Mesodermal cell (in vitro differentiated cells): ENCODE results near the gene TRRAP.

Experiments used
- H3K27ac ChIP-seq: 2 replicates; pipeline ENCODE4 v1.7.0; 2013; ENCODE audit warnings: mild to moderate bottlenecking, low read depth, low read length, moderate library complexity; ENCODE audit not compliant: severe bottlenecking
- H3K36me3 ChIP-seq: 2 replicates; pipeline ENCODE4 v1.7.1; 2013; ENCODE audit warnings: mild to moderate bottlenecking, low read length, moderate library complexity; ENCODE audit not compliant: control insufficient read depth, insufficient read depth
- H3K4me1 ChIP-seq: one replicate; pipeline ENCODE4 v1.7.1; 2013; ENCODE audit warnings: mild to moderate bottlenecking, low read length; ENCODE audit not compliant: insufficient read depth, control insufficient read depth, poor library complexity, severe bottlenecking
- H3K4me3 ChIP-seq: 2 replicates; pipeline ENCODE4 v1.7.0; 2013; ENCODE audit warnings: low read length, control low read depth, mild to moderate bottlenecking; ENCODE audit not compliant: insufficient read depth, poor library complexity, severe bottlenecking; ENCODE audit errors: extremely low read depth
- H3K9me3 ChIP-seq: 2 replicates; pipeline ENCODE4 v1.7.1; 2013; ENCODE audit warnings: mild to moderate bottlenecking, low read length, moderate library complexity; ENCODE audit not compliant: control insufficient read depth
- WGBS, 2 experiments: methylation state at CpG; one replicate each; pipeline ENCODE4 v1.1.5; 2013; ENCODE audit warnings: missing lambda C conversion rate in 2 of 2; ENCODE audit not compliant: insufficient coverage in 2 of 2; 5-methylcytosine and 5-hydroxymethylcytosine counted together

The TRRAP gene

DNA sequence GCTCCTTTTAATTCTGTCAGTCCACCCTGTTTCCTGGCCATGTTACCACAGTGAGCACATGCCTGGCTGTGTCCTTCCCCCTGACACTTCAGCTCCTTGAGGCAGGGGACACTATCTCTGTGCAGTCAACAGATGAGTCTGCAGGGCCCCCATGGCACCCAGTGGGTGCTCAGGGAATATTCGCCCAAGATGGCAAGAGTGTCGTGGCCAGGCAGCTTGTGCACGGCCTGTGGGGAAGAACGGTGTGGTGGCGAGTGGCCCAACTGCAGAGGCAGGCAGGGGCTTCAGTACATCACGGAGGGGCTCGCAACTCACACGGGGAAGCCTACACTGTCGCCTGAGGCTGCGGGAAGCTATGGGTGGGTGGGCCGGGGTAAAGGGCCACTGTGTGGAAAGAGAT is 91.1 kb downstream of the TRRAP start:
- no peak overlapping the region for H3K4me3 ChIP-seq
- 96 to 98% methylated on average over 10 to 11 of the region's 11 CpGs for WGBS, 2 experiments
- H3K9me3 ChIP-seq = no peaks in the 10 kb centered on the region
- H3K4me1 ChIP-seq = no peaks in the 10 kb centered on the region
- peaks cover 97% of the 10 kb centered on the region for H3K36me3 ChIP-seq
- H3K27ac ChIP-seq = no peak overlapping the region

GRCh38 chr7:98970016-98970615 is 91.8 kb downstream of the TRRAP start:
- no peak overlapping the region for H3K27ac ChIP-seq
- no peaks in the 10 kb centered on the region for H3K4me1 ChIP-seq
- no peaks in the 10 kb centered on the region for H3K9me3 ChIP-seq
- no peak overlapping the region for H3K4me3 ChIP-seq
- peaks cover 97% of the 10 kb centered on the region for H3K36me3 ChIP-seq
- 96 to 98% methylated on average over 19 to 24 of the region's 24 CpGs for WGBS, 2 experiments

DNA sequence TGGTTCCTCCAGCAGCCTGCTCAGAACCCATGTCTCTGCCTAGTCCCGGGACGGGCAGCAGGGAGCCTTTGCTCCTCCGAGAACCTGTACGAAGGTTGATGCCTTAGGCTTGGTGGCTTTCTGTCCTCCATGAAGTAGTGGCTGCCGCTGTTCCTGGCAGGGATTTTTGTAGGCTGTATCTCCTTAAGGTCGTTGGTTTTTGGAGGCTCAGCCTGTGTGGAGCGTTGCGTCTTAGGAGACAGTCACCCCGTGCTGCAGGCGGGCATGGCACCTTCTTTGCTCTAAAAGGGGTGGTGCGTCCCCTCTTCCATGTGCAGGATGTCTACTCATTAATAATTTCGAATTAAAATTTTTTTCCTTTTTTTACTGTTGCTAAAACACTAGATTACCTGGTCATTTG is 92.5 kb downstream of the TRRAP start:
- peaks cover 97% of the 10 kb centered on the region for H3K36me3 ChIP-seq
- H3K27ac ChIP-seq = no peak overlapping the region
- no peak overlapping the region for H3K4me3 ChIP-seq
- 97 to 100% methylated on average over 7 to 10 of the region's 12 CpGs for WGBS, 2 experiments
- no peaks in the 10 kb centered on the region for H3K4me1 ChIP-seq
- H3K9me3 ChIP-seq = no peaks in the 10 kb centered on the region

DNA sequence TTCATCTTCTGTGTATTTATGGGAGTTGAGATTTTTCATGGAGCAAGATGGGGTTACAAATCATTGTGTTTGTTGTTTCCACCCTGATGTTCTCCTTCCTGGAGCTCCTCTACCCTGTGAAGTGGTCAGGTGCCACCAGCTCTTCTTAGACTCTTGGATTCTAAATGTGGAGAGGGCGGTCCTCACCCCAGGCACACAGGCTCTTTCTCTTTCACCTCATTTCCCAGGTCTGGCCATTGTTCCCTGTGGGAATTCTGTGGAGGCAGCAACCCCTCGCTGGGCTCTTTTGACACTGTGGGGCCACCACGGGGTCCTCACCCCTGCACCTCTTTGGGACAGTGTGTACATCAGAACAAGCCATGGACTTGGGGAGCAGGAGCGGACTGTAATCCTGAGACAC is 95.9 kb downstream of the TRRAP start:
- peaks cover 97% of the 10 kb centered on the region for H3K36me3 ChIP-seq
- H3K9me3 ChIP-seq = no peaks in the 10 kb centered on the region
- H3K4me3 ChIP-seq = no peak overlapping the region
- no peak overlapping the region for H3K27ac ChIP-seq
- WGBS, 2 experiments = 88 to 98% methylated on average over 3 to 4 of the region's 4 CpGs
- H3K4me1 ChIP-seq = no peaks in the 10 kb centered on the region

DNA sequence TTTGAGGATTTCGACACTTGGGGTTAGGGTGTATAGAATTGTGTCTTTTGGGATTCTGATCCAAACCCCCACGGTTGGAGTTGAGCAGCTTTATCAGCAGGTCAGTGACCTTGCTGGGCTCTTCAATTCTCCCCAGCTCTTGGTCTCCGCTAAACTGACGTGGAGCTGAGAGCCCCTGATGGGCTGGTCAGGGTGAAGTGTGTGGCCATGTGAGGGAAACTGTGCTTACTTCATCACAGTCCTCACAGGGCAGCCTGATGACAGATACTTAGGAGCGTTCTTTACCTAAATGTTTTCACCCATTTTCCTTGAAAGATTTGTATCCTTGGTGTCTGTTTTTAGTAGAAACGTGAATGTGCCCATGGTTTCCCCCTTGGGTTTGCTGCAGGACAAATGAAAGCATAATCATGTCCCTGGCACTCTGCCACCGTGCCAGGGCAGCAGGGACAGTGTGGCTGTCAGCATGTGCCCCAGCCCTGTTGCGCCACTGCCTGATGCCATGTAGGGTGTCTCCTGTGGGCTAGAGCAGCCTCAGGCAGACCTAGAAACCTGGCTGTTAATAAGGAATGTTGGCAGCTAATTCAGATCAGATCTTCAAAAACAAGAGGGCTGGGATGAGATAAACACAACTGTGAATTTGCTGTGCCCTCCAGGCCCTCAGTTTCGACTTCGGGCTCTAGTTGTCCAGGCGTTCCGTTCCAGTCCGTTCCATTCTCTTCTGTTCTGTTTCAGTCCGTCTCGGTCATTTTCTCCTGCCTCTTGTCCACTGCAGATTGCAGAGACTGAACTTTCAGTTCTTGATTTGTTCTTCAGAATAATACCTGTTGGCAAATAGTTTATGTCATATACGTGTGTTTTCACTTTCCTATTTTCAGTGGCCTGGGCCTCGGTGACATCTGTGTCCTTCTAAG is 96.8 kb downstream of the TRRAP start:
- Histone ChIP-seq H3K27ac (no peak overlapping the region), H3K36me3 (peaks cover 100% of the 10 kb centered on the region), H3K4me1 (no peaks in the 10 kb centered on the region), H3K9me3 (no peaks in the 10 kb centered on the region), H3K4me3 (no peak overlapping the region)
- WGBS, 2 experiments = 95 to 98% methylated on average over 14 to 16 of the region's 17 CpGs

- WGBS, 2 experiments = 95 to 98% methylated on average over 25 to 26 of the region's 30 CpGs
- no peak overlapping the region for H3K27ac ChIP-seq
- no peaks in the 10 kb centered on the region for H3K4me1 ChIP-seq
- H3K9me3 ChIP-seq = no peaks in the 10 kb centered on the region
- H3K4me3 ChIP-seq = no peak overlapping the region
- H3K36me3 ChIP-seq = peaks cover 99% of the 10 kb centered on the region
These were observed 98.3 kb downstream of the TRRAP start for GRCh38 chr7:98976396-98977185.

DNA sequence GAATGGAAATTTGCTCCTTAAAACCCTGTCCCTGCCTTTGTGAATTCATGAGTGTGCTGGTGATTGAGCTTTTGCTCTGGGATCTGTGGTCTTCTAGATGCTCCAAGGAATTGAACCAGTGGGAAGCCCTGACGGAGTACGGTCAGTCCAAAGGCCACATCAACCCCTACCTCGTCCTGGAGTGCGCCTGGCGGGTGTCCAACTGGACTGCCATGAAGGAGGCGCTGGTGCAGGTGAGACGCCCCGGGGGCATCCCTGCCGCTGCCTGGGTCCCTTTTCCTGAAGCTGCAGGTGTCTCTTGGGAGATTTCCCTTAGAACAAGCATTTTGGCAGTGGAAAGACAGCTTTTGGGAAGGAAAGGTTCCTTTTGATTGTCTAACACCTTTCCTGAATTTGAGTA is 100.3 kb downstream of the TRRAP start:
- H3K4me1 ChIP-seq = no peaks in the 10 kb centered on the region
- H3K27ac ChIP-seq = no peak overlapping the region
- no peaks in the 10 kb centered on the region for H3K9me3 ChIP-seq
- WGBS, 2 experiments = 97 to 100% methylated on average over 9 of the region's 9 CpGs
- no peak overlapping the region for H3K4me3 ChIP-seq
- H3K36me3 ChIP-seq = peaks cover 99% of the 10 kb centered on the region

- Histone ChIP-seq H3K9me3 (no peaks in the 10 kb centered on the region), H3K27ac (no peak overlapping the region), H3K4me3 (no peak overlapping the region), H3K4me1 (no peaks in the 10 kb centered on the region), H3K36me3 (peaks cover 97% of the 10 kb centered on the region)
- 96 to 97% methylated on average over 22 to 23 of the region's 23 CpGs for WGBS, 2 experiments
These were observed 103.4 kb downstream of the TRRAP start for GRCh38 chr7:98981701-98982100.

GRCh38 chr7:98982686-98983085 is 104.4 kb downstream of the TRRAP start:
- H3K27ac ChIP-seq = no peak overlapping the region
- H3K4me1 ChIP-seq = no peaks in the 10 kb centered on the region
- WGBS, 2 experiments = 90 to 99% methylated on average over 6 to 8 of the region's 8 CpGs
- peaks cover 97% of the 10 kb centered on the region for H3K36me3 ChIP-seq
- H3K9me3 ChIP-seq = no peaks in the 10 kb centered on the region
- H3K4me3 ChIP-seq = no peak overlapping the region

DNA sequence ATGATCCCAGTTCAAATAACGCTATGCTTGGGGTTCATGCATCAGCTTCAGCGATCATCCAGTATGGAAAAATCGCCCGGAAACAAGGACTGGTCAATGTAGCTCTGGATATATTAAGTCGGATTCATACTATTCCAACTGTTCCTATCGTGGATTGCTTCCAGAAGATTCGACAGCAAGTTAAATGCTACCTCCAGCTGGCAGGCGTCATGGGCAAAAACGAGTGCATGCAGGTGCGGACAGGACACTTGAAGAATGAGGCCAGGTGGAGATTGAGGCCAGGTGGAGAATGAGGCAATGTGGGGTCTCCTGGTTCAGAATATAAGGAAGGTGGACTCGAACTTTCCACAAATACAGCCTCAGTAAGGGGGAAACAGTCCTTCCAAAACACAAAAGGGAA is 105.8 kb downstream of the TRRAP start:
- Histone ChIP-seq H3K36me3 (peaks cover 97% of the 10 kb centered on the region), H3K4me1 (no peaks in the 10 kb centered on the region), H3K27ac (no peak overlapping the region), H3K9me3 (no peaks in the 10 kb centered on the region), H3K4me3 (no peak overlapping the region)
- 93 to 96% methylated on average over 10 to 11 of the region's 11 CpGs for WGBS, 2 experiments
